SK-N-SH treated with all-trans-retinoic acid at 6 μM for 48 hours (cell line): ENCODE data around the gene ATP7B.

Experiments
- ATAC-seq: fragments of 200-7000 bp; cut with Tn5 transposase; 3 replicates; pipeline ENCODE4 v1.9.1; 2020; ENCODE audit warnings: mild to moderate bottlenecking, moderate library complexity
- CSDC2 ChIP-seq: fragments of 250-450 bp; sonication (Bioruptor Pico); IDR thresholded peaks from 2 replicates; pipeline ENCODE4 v1.5.0; 2020; ENCODE audit warnings: mild to moderate bottlenecking, moderate library complexity
- ESRRG ChIP-seq: fragments of 250-450 bp; sonication (Bioruptor Pico); IDR thresholded peaks from 2 replicates; pipeline ENCODE4 v1.6.1; 2021; ENCODE audit warnings: mild to moderate bottlenecking
- ISL1 ChIP-seq: fragments of 250-450 bp; sonication (Bioruptor Pico); IDR thresholded peaks from 2 replicates; pipeline ENCODE4 v2.1.2; 2022; ENCODE audit warnings: mild to moderate bottlenecking, moderate library complexity
- OSR1 ChIP-seq: fragments of 250-450 bp; sonication (Bioruptor Pico); IDR thresholded peaks from 2 replicates; pipeline ENCODE4 v1.8.0; 2022; ENCODE audit warnings: moderate library complexity, mild to moderate bottlenecking, inconsistent platforms
- PPARA ChIP-seq: fragments of 250-450 bp; sonication (Bioruptor Pico); IDR thresholded peaks from 2 replicates; pipeline ENCODE4 v1.5.0; 2020; ENCODE audit warnings: mild to moderate bottlenecking, borderline replicate concordance
- RARB ChIP-seq: fragments of 250-450 bp; sonication (Bioruptor Pico); IDR thresholded peaks from 2 replicates; pipeline ENCODE4 v1.8.0; 2021; ENCODE audit warnings: mild to moderate bottlenecking, moderate library complexity
- SNAI2 ChIP-seq: fragments of 250-450 bp; sonication (Bioruptor Pico); IDR thresholded peaks from 2 replicates; pipeline ENCODE4 v1.5.0; 2020; ENCODE audit warnings: mild to moderate bottlenecking, moderate library complexity
- TCF4 ChIP-seq: fragments of 250-450 bp; sonication (Bioruptor Pico); IDR thresholded peaks from 2 replicates; pipeline ENCODE4 v1.8.0; 2021; ENCODE audit warnings: mild to moderate bottlenecking, moderate library complexity, borderline replicate concordance
- TOX ChIP-seq: fragments of 250-450 bp; sonication (Bioruptor Pico); IDR thresholded peaks from 2 replicates; pipeline ENCODE4 v1.8.0; 2021; ENCODE audit warnings: mild to moderate bottlenecking, moderate library complexity, borderline replicate concordance
- ZC3H10 ChIP-seq: fragments of 250-450 bp; sonication (Bioruptor Pico); IDR thresholded peaks from 2 replicates; pipeline ENCODE4 v1.5.1; 2021; ENCODE audit warnings: mild to moderate bottlenecking, moderate library complexity
- ZFP3 ChIP-seq: fragments of 250-450 bp; sonication (Bioruptor Pico); IDR thresholded peaks from 2 replicates; pipeline ENCODE4 v1.5.0; 2020; ENCODE audit warnings: mild to moderate bottlenecking, moderate library complexity
- ZFP30 ChIP-seq: fragments of 450-650 bp; formaldehyde crosslinking; IDR thresholded peaks from 2 replicates; pipeline ENCODE4 v1.5.0; 2022; ENCODE audit warnings: mild to moderate bottlenecking, moderate library complexity
- ZNF565 ChIP-seq: fragments of 450-650 bp; formaldehyde crosslinking; conservative IDR thresholded peaks from 2 replicates; pipeline ENCODE4 v1.5.0; 2020; ENCODE audit warnings: low read depth, mild to moderate bottlenecking, moderate library complexity
- ZNF70 ChIP-seq: fragments of 450-650 bp; formaldehyde crosslinking; IDR thresholded peaks from 2 replicates; pipeline ENCODE4 v1.5.0; 2020; ENCODE audit warnings: mild to moderate bottlenecking, moderate library complexity
- ZNF8 ChIP-seq: fragments of 450-650 bp; formaldehyde crosslinking; IDR thresholded peaks from 2 replicates; pipeline ENCODE4 v1.5.0; 2020; ENCODE audit warnings: mild to moderate bottlenecking, moderate library complexity
- TF ChIP-seq, protein P1 (sequence below): fragments of 250-450 bp; sonication (Bioruptor Pico); IDR thresholded peaks from 2 replicates; pipeline ENCODE4 v1.8.0; 2020; ENCODE audit warnings: mild to moderate bottlenecking, moderate library complexity, borderline replicate concordance
- TF ChIP-seq, protein P2 (sequence below): fragments of 250-450 bp; sonication (Bioruptor Pico); IDR thresholded peaks from 2 replicates; pipeline ENCODE4 v1.5.0; 2020; ENCODE audit warnings: mild to moderate bottlenecking, moderate library complexity
- TF ChIP-seq, protein P3 (sequence below): fragments of 250-450 bp; sonication (Bioruptor Pico); IDR thresholded peaks from 2 replicates; pipeline ENCODE4 v1.8.0; 2021; ENCODE audit warnings: low read depth, mild to moderate bottlenecking, moderate library complexity, borderline replicate concordance
- TF ChIP-seq, protein P4 (sequence below): fragments of 250-450 bp; sonication (Bioruptor Pico); IDR thresholded peaks from 2 replicates; pipeline ENCODE4 v1.5.1; 2021; ENCODE audit warnings: mild to moderate bottlenecking, moderate library complexity
- TF ChIP-seq, protein P5 (sequence below): fragments of 250-450 bp; sonication (Bioruptor Pico); IDR thresholded peaks from 2 replicates; pipeline ENCODE4 v1.5.1; 2020; ENCODE audit warnings: low read depth, mild to moderate bottlenecking, moderate library complexity

Gene ATP7B

DNA sequence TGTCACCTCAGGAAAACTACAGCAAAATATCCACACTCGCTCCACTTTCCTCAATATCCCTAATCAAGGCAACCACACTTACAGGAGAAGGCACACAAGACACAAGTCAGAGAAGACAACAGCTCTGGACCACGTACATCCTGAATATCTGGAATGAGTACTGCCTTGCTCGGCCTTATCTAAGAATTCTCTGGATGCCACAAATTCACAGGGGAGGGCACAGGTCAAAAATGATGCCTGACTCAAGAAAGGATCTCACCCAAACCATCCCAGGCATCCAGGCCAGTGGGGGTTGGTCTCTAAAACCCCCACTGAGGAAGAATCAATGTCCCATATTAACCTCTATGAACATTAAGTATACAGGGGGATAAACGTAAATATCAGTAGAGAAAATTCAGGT is 29.9 kb downstream of the ATP7B start:
- ATAC-seq: no peak
- TF ChIP-seq ZFP30 (CRISPR knock-in tag): no peak
- TF ChIP-seq, protein P1, sequence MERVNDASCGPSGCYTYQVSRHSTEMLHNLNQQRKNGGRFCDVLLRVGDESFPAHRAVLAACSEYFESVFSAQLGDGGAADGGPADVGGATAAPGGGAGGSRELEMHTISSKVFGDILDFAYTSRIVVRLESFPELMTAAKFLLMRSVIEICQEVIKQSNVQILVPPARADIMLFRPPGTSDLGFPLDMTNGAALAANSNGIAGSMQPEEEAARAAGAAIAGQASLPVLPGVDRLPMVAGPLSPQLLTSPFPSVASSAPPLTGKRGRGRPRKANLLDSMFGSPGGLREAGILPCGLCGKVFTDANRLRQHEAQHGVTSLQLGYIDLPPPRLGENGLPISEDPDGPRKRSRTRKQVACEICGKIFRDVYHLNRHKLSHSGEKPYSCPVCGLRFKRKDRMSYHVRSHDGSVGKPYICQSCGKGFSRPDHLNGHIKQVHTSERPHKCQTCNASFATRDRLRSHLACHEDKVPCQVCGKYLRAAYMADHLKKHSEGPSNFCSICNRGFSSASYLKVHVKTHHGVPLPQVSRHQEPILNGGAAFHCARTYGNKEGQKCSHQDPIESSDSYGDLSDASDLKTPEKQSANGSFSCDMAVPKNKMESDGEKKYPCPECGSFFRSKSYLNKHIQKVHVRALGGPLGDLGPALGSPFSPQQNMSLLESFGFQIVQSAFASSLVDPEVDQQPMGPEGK (CRISPR knock-in tag): no peak
- TF ChIP-seq, all 23 proteins: peak for 0

DNA sequence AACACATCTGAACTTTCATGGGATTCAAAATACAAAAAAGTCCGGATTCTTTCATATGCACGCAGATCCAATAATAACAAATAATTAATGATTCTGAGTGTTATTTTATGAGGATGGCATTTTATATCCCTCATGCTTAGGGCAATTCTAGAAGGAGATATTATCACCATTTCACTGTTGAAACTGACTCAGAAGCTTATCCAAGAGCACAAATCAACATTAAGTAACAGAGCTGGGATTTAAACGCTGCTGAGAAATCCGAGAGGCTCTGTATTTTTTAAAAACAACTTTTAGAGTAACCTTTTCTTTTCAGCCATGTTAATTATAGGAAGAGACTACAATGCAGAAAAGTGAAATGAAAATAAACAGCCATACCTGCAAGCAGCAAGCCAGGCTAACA is 30.3 kb downstream of the ATP7B start:
- TF ChIP-seq ZC3H10 (CRISPR knock-in tag) (no peak), ZNF70 (no peak), ZNF565 (CRISPR knock-in tag) (no peak), RARB (no peak), PPARA (CRISPR knock-in tag) (no peak)
- ATAC-seq: no peak

DNA sequence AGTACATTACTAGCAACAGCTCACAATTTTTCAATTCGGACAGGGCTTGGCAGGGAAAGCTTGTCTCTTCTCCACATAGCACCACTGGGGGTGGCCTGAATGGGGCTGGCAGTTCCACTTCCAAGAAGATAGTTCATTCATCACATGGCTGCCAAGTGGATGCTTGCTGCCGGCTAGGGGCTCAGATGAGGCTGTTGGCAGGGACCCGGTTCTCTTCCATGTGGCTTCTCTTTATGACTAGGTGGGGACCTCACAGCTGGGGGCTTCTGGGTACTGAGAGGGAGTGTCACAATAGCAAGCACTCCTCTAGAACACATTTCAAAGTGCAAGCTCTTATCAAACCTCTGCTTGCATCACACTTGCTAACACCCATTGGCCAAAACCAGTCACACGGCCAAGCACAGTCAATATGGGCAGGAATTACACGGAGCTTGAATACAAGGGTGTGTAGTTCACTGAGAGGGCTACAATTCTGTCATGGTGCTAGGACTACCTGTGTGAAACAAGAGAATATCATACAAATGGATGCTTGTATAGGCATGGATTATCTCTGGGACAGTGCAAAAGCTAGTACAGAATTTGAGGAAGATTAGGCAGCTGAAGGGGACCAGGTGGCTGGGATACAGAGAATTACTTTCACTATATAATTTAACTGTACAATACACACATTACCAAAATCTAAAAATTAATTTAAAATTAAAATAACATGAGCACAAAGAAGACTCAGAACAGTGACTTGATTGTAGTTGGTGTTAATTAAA is 32.3 kb downstream of the ATP7B start:
- TF ChIP-seq ZNF70 (no peak), ZFP3 (CRISPR knock-in tag) (no peak), ESRRG (CRISPR knock-in tag) (no peak), ZNF8 (no peak), RARB (no peak), ZC3H10 (CRISPR knock-in tag) (no peak), ZFP30 (CRISPR knock-in tag) (no peak), OSR1 (CRISPR knock-in tag) (no peak), ISL1 (CRISPR knock-in tag) (no peak), TCF4 (CRISPR knock-in tag) (no peak), ZNF565 (CRISPR knock-in tag) (no peak), PPARA (CRISPR knock-in tag) (no peak), CSDC2 (CRISPR knock-in tag) (no peak), SNAI2 (CRISPR knock-in tag) (no peak), TOX (CRISPR knock-in tag) (no peak)
- TF ChIP-seq, protein P2, sequence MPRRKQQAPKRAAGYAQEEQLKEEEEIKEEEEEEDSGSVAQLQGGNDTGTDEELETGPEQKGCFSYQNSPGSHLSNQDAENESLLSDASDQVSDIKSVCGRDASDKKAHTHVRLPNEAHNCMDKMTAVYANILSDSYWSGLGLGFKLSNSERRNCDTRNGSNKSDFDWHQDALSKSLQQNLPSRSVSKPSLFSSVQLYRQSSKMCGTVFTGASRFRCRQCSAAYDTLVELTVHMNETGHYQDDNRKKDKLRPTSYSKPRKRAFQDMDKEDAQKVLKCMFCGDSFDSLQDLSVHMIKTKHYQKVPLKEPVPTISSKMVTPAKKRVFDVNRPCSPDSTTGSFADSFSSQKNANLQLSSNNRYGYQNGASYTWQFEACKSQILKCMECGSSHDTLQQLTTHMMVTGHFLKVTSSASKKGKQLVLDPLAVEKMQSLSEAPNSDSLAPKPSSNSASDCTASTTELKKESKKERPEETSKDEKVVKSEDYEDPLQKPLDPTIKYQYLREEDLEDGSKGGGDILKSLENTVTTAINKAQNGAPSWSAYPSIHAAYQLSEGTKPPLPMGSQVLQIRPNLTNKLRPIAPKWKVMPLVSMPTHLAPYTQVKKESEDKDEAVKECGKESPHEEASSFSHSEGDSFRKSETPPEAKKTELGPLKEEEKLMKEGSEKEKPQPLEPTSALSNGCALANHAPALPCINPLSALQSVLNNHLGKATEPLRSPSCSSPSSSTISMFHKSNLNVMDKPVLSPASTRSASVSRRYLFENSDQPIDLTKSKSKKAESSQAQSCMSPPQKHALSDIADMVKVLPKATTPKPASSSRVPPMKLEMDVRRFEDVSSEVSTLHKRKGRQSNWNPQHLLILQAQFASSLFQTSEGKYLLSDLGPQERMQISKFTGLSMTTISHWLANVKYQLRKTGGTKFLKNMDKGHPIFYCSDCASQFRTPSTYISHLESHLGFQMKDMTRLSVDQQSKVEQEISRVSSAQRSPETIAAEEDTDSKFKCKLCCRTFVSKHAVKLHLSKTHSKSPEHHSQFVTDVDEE (CRISPR knock-in tag): no peak
- TF ChIP-seq, protein P3, sequence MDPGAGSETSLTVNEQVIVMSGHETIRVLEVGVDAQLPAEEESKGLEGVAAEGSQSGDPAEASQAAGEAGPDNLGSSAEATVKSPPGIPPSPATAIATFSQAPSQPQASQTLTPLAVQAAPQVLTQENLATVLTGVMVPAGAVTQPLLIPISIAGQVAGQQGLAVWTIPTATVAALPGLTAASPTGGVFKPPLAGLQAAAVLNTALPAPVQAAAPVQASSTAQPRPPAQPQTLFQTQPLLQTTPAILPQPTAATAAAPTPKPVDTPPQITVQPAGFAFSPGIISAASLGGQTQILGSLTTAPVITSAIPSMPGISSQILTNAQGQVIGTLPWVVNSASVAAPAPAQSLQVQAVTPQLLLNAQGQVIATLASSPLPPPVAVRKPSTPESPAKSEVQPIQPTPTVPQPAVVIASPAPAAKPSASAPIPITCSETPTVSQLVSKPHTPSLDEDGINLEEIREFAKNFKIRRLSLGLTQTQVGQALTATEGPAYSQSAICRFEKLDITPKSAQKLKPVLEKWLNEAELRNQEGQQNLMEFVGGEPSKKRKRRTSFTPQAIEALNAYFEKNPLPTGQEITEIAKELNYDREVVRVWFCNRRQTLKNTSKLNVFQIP: no peak
- TF ChIP-seq, protein P4, sequence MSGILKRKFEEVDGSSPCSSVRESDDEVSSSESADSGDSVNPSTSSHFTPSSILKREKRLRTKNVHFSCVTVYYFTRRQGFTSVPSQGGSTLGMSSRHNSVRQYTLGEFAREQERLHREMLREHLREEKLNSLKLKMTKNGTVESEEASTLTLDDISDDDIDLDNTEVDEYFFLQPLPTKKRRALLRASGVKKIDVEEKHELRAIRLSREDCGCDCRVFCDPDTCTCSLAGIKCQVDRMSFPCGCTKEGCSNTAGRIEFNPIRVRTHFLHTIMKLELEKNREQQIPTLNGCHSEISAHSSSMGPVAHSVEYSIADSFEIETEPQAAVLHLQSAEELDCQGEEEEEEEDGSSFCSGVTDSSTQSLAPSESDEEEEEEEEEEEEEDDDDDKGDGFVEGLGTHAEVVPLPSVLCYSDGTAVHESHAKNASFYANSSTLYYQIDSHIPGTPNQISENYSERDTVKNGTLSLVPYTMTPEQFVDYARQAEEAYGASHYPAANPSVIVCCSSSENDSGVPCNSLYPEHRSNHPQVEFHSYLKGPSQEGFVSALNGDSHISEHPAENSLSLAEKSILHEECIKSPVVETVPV (CRISPR knock-in tag): no peak
- TF ChIP-seq, protein P5, sequence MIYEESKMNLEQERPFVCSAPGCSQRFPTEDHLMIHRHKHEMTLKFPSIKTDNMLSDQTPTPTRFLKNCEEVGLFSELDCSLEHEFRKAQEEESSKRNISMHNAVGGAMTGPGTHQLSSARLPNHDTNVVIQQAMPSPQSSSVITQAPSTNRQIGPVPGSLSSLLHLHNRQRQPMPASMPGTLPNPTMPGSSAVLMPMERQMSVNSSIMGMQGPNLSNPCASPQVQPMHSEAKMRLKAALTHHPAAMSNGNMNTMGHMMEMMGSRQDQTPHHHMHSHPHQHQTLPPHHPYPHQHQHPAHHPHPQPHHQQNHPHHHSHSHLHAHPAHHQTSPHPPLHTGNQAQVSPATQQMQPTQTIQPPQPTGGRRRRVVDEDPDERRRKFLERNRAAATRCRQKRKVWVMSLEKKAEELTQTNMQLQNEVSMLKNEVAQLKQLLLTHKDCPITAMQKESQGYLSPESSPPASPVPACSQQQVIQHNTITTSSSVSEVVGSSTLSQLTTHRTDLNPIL: no peak
- TF ChIP-seq, protein P1 (CRISPR knock-in tag): no peak
- ATAC-seq: no peak
